GM23338 (cell line): ENCODE measurements around the gene LARGE1. TPM values are rescaled to one million over a fixed set of nuclear protein-coding genes. Genes with fewer than 3 reads are reported as not detected.

Experiments used
- ATAC-seq: fragments of 200-7000 bp; cut with Tn5 transposase; 3 replicates; pipeline ENCODE4 v1.9.1; 2020
- DNase-seq: peaks from one replicate; pipeline ENCODE4 v3.0.0-alpha.2; 2015; ENCODE audit warnings: low spot score
- H2AFZ ChIP-seq: fragments of 200-600 bp; sonication (generic); 2 replicates; pipeline ENCODE4 v1.8.0; 2016; ENCODE audit warnings: antibody characterized with exemption, mild to moderate bottlenecking, moderate library complexity
- H3F3A ChIP-seq: fragments of 200-600 bp; sonication (generic); replicated peaks from 2 replicates; pipeline ENCODE4 v1.8.0; 2017; ENCODE audit warnings: antibody characterized with exemption, mixed run types, low read depth
- H3K27ac ChIP-seq: fragments of 200-600 bp; sonication (generic); 2 replicates; pipeline ENCODE4 v1.6.1; 2016; ENCODE audit warnings: low read depth
- H3K27me3 ChIP-seq: fragments of 200-600 bp; sonication (generic); 2 replicates; pipeline ENCODE4 v1.8.0; 2016; ENCODE audit warnings: mild to moderate bottlenecking, mixed run types, moderate library complexity; ENCODE audit not compliant: insufficient read depth
- H3K36me3 ChIP-seq: fragments of 200-600 bp; sonication (generic); 2 replicates; pipeline ENCODE4 v1.8.0; 2016; ENCODE audit warnings: mild to moderate bottlenecking; ENCODE audit not compliant: insufficient read depth
- H3K4me1 ChIP-seq: fragments of 200-600 bp; sonication (generic); 2 replicates; pipeline ENCODE4 v1.8.0; 2016; ENCODE audit warnings: mild to moderate bottlenecking, moderate library complexity; ENCODE audit not compliant: insufficient read depth
- H3K4me2 ChIP-seq: fragments of 200-600 bp; sonication (generic); 2 replicates; pipeline ENCODE4 v1.7.1; 2017; ENCODE audit warnings: mixed run types
- H3K4me3 ChIP-seq: fragments of 200-600 bp; sonication (generic); 2 replicates; pipeline ENCODE4 v1.6.1; 2016; ENCODE audit warnings: mixed run types
- H3K79me2 ChIP-seq: fragments of 200-600 bp; sonication (generic); replicated peaks from 2 replicates; pipeline ENCODE4 v1.8.0; 2017; ENCODE audit warnings: mild to moderate bottlenecking; ENCODE audit not compliant: insufficient read depth
- H3K9me2 ChIP-seq: fragments of 200-600 bp; sonication (generic); 2 replicates; pipeline ENCODE4 v1.8.0; 2017; ENCODE audit not compliant: insufficient read depth
- H4K20me1 ChIP-seq: fragments of 200-600 bp; sonication (generic); replicated peaks from 2 replicates; pipeline ENCODE4 v1.8.0; 2017; ENCODE audit warnings: mild to moderate bottlenecking; ENCODE audit not compliant: insufficient read depth
- H3K27ac Mint-ChIP-seq: 2 replicates; pipeline ENCODE4 v1.8.0; 2020; ENCODE audit warnings: inconsistent platforms, mild to moderate bottlenecking, moderate library complexity, mixed read lengths
- H3K27me3 Mint-ChIP-seq: 3 replicates; pipeline ENCODE4 v1.8.0; 2022; ENCODE audit warnings: low read depth, mild to moderate bottlenecking, moderate library complexity, mixed read lengths, inconsistent platforms; ENCODE audit not compliant: insufficient read depth, poor library complexity
- H3K36me3 Mint-ChIP-seq: 3 replicates; pipeline ENCODE4 v1.8.0; 2021; ENCODE audit warnings: low read depth, mild to moderate bottlenecking, inconsistent platforms, moderate library complexity, mixed read lengths
- H3K4me1 Mint-ChIP-seq: 3 replicates; pipeline ENCODE4 v1.8.0; 2020; ENCODE audit warnings: mild to moderate bottlenecking, inconsistent platforms, mixed read lengths
- H3K4me3 Mint-ChIP-seq: 3 replicates; pipeline ENCODE4 v1.8.0; 2021; ENCODE audit warnings: moderate library complexity, mild to moderate bottlenecking, inconsistent platforms, mixed read lengths
- H3K9me3 Mint-ChIP-seq: 3 replicates; pipeline ENCODE4 v1.8.0; 2020; ENCODE audit warnings: moderate library complexity, mild to moderate bottlenecking, inconsistent platforms, mixed read lengths
- EZH2 ChIP-seq: fragments of 200-600 bp; sonication (generic); IDR thresholded peaks from one replicate; pipeline ENCODE4 v1.8.0; 2017; ENCODE audit warnings: antibody characterized with exemption, mild to moderate bottlenecking, low read depth; ENCODE audit not compliant: unreplicated experiment
- JUNB ChIP-seq: IDR thresholded peaks from one replicate; pipeline ENCODE4 v1.6.1; 2016; ENCODE audit warnings: antibody characterized with exemption; ENCODE audit not compliant: unreplicated experiment
- NANOG ChIP-seq: IDR thresholded peaks from 2 replicates; pipeline ENCODE4 v1.6.1; 2016; ENCODE audit warnings: antibody characterized with exemption, borderline replicate concordance
- POLR2AphosphoS5 ChIP-seq: IDR thresholded peaks from 2 replicates; pipeline ENCODE4 v1.6.1; 2016; ENCODE audit warnings: antibody characterized with exemption, low read depth
- STAT1 ChIP-seq: IDR thresholded peaks from one replicate; pipeline ENCODE4 v1.6.1; 2016; ENCODE audit warnings: antibody characterized with exemption; ENCODE audit not compliant: unreplicated experiment
- ZNF114 ChIP-seq: fragments of 250-450 bp; sonication (Bioruptor Pico); IDR thresholded peaks from 2 replicates; pipeline ENCODE4 v1.5.0; 2020; ENCODE audit warnings: mild to moderate bottlenecking, moderate library complexity
- ZNF331 ChIP-seq: fragments of 250-450 bp; sonication (Bioruptor Pico); IDR thresholded peaks from 2 replicates; pipeline ENCODE4 v1.5.0; 2020; ENCODE audit warnings: low read depth, mild to moderate bottlenecking, moderate library complexity
- polyA plus RNA-seq: library from polyadenylated mRNA; unstranded; fragments of >200 nt; fragmentation: Nextera tagmentation; extraction: Ambion mirVana; gene quantifications from 2 replicates; pipeline ENCODE4 v1.2.1, GENCODE V29; 2016
- total RNA-seq: library from RNA; depleted of rRNA; stranded (reverse); fragments of >200 nt; shearing (Covaris generic); gene quantifications from 2 replicates; pipeline ENCODE4 v1.2.3, GENCODE V29; 2014
- TF ChIP-seq, protein P1 (sequence below): fragments of 250-450 bp; sonication (Bioruptor Pico); IDR thresholded peaks from 2 replicates; pipeline ENCODE4 v1.5.0; 2020; ENCODE audit warnings: mild to moderate bottlenecking, moderate library complexity
- TF ChIP-seq, protein P2 (sequence below), 2 experiments: fragments of 200-600 bp in 1 of 2; sonication (generic) in 1 of 2; conservative IDR thresholded peaks; 2 replicates each; pipeline versions ENCODE4 v1.5.1 to v1.6.1; 2016 to 2017; ENCODE audit warnings: antibody characterized with exemption in 2 of 2, low read depth in 2 of 2, mild to moderate bottlenecking in 2 of 2, moderate library complexity in 1 of 2
- TF ChIP-seq, protein P3 (sequence below): IDR thresholded peaks from 2 replicates; pipeline ENCODE4 v1.6.1; 2016; ENCODE audit warnings: antibody characterized with exemption

The LARGE1 gene
- total and polyA plus RNA-seq, 2 experiments from 2014 or later = 12.8 to 75.6 TPM

DNA sequence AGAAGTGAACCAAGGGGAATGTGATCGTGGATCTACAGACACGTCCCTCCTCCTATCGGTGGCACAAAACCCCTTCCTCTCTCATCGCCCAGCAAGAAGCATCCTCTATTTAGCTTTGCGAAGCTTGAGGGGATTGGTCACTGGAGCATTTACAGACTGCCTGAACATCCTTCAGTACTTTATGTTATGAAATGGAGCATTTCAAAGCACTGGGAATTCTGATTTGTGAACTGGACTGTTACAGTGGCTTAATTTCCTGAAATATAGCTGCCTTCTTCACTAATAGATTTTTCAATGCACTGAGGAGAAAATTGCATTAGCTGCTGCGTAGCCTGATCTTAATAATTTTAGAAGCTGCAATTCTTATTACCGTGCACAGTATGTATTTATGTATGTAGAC is 344.5 kb downstream of the LARGE1 start:
- Histone ChIP-seq H3K9me2 (no peaks in the 10 kb centered on the region), H3K4me2 (no peak overlapping the region), H3K27ac (no peak overlapping the region), H2AFZ (no peak overlapping the region), H3F3A (no peaks in the 10 kb centered on the region), H3K36me3 (no peaks in the 10 kb centered on the region), H4K20me1 (peaks cover 22% of the 10 kb centered on the region), H3K27me3 (no peaks in the 10 kb centered on the region), H3K4me3 (no peak overlapping the region), H3K4me1 (peaks cover 8% of the 10 kb centered on the region; the same call in 1 of the 2 replicates), H3K79me2 (peaks cover 16% of the 10 kb centered on the region)
- H3K27me3 Mint-ChIP-seq = peaks cover 7% of the 10 kb centered on the region
- no peak overlapping the region for H3K4me3 Mint-ChIP-seq
- H3K36me3 Mint-ChIP-seq = no peaks in the 10 kb centered on the region
- no peak overlapping the region for H3K27ac Mint-ChIP-seq
- DNase-seq (no peak), ATAC-seq (no peak)
- H3K4me1 Mint-ChIP-seq = peaks cover 24% of the 10 kb centered on the region
- H3K9me3 Mint-ChIP-seq = no peaks in the 10 kb centered on the region
- TF ChIP-seq ZNF331 (CRISPR knock-in tag) (no peak), ZNF114 (CRISPR knock-in tag) (no peak), POLR2AphosphoS5 (no peak), NANOG (no peak), STAT1 (no peak), JUNB (no peak), EZH2 (no peak)
- TF ChIP-seq, protein P1, sequence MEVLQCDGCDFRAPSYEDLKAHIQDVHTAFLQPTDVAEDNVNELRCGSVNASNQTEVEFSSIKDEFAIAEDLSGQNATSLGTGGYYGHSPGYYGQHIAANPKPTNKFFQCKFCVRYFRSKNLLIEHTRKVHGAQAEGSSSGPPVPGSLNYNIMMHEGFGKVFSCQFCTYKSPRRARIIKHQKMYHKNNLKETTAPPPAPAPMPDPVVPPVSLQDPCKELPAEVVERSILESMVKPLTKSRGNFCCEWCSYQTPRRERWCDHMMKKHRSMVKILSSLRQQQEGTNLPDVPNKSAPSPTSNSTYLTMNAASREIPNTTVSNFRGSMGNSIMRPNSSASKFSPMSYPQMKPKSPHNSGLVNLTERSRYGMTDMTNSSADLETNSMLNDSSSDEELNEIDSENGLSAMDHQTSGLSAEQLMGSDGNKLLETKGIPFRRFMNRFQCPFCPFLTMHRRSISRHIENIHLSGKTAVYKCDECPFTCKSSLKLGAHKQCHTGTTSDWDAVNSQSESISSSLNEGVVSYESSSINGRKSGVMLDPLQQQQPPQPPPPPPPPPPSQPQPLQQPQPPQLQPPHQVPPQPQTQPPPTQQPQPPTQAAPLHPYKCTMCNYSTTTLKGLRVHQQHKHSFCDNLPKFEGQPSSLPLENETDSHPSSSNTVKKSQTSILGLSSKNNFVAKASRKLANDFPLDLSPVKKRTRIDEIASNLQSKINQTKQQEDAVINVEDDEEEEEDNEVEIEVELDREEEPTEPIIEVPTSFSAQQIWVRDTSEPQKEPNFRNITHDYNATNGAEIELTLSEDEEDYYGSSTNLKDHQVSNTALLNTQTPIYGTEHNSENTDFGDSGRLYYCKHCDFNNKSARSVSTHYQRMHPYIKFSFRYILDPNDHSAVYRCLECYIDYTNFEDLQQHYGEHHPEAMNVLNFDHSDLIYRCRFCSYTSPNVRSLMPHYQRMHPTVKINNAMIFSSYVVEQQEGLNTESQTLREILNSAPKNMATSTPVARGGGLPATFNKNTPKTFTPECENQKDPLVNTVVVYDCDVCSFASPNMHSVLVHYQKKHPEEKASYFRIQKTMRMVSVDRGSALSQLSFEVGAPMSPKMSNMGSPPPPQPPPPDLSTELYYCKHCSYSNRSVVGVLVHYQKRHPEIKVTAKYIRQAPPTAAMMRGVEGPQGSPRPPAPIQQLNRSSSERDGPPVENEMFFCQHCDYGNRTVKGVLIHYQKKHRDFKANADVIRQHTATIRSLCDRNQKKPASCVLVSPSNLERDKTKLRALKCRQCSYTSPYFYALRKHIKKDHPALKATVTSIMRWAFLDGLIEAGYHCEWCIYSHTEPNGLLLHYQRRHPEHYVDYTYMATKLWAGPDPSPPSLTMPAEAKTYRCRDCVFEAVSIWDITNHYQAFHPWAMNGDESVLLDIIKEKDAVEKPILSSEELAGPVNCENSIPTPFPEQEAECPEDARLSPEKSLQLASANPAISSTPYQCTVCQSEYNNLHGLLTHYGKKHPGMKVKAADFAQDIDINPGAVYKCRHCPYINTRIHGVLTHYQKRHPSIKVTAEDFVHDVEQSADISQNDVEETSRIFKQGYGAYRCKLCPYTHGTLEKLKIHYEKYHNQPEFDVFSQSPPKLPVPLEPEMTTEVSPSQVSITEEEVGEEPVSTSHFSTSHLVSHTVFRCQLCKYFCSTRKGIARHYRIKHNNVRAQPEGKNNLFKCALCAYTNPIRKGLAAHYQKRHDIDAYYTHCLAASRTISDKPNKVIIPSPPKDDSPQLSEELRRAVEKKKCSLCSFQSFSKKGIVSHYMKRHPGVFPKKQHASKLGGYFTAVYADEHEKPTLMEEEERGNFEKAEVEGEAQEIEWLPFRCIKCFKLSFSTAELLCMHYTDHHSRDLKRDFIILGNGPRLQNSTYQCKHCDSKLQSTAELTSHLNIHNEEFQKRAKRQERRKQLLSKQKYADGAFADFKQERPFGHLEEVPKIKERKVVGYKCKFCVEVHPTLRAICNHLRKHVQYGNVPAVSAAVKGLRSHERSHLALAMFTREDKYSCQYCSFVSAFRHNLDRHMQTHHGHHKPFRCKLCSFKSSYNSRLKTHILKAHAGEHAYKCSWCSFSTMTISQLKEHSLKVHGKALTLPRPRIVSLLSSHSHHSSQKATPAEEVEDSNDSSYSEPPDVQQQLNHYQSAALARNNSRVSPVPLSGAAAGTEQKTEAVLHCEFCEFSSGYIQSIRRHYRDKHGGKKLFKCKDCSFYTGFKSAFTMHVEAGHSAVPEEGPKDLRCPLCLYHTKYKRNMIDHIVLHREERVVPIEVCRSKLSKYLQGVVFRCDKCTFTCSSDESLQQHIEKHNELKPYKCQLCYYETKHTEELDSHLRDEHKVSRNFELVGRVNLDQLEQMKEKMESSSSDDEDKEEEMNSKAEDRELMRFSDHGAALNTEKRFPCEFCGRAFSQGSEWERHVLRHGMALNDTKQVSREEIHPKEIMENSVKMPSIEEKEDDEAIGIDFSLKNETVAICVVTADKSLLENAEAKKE = no peak
- TF ChIP-seq, protein P2, sequence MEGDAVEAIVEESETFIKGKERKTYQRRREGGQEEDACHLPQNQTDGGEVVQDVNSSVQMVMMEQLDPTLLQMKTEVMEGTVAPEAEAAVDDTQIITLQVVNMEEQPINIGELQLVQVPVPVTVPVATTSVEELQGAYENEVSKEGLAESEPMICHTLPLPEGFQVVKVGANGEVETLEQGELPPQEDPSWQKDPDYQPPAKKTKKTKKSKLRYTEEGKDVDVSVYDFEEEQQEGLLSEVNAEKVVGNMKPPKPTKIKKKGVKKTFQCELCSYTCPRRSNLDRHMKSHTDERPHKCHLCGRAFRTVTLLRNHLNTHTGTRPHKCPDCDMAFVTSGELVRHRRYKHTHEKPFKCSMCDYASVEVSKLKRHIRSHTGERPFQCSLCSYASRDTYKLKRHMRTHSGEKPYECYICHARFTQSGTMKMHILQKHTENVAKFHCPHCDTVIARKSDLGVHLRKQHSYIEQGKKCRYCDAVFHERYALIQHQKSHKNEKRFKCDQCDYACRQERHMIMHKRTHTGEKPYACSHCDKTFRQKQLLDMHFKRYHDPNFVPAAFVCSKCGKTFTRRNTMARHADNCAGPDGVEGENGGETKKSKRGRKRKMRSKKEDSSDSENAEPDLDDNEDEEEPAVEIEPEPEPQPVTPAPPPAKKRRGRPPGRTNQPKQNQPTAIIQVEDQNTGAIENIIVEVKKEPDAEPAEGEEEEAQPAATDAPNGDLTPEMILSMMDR (conservative IDR thresholded peaks at IDR 0.05; ENCODE audit: low read depth in 2 of 2) = no peak
- TF ChIP-seq, protein P3, sequence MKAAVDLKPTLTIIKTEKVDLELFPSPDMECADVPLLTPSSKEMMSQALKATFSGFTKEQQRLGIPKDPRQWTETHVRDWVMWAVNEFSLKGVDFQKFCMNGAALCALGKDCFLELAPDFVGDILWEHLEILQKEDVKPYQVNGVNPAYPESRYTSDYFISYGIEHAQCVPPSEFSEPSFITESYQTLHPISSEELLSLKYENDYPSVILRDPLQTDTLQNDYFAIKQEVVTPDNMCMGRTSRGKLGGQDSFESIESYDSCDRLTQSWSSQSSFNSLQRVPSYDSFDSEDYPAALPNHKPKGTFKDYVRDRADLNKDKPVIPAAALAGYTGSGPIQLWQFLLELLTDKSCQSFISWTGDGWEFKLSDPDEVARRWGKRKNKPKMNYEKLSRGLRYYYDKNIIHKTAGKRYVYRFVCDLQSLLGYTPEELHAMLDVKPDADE = no peak
